SK-N-SH (cell line): ENCODE data around the gene SKI. TPM values are rescaled to one million over a fixed set of nuclear protein-coding genes. Genes with fewer than 3 reads are reported as not detected.

Experiments used
- CTCF ChIA-PET: fragments of 300-600, 350-600 bp; formaldehyde crosslinking; extraction: SDS; loops from one replicate; lab custom pipeline; 2021; lab: Yijun Ruan, JAX
- POLR2A ChIA-PET: fragments of 350-600 bp; sonication (Branson Sonifier 250); formaldehyde crosslinking; extraction: SDS; loops from one replicate; lab custom pipeline; 2020; ENCODE audit warnings: antibody characterized with exemption, inconsistent platforms; lab: Yijun Ruan, JAX
- DNase-seq: peaks from one replicate; pipeline ENCODE4 v3.0.0; 2012
- H2AFZ ChIP-seq: fragments of 200-600 bp; sonication (generic); 2 replicates; pipeline ENCODE4 v1.8.1; 2016; ENCODE audit warnings: antibody characterized with exemption, mild to moderate bottlenecking, low read depth
- H3F3A ChIP-seq: fragments of 200-600 bp; sonication (generic); replicated peaks from 2 replicates; pipeline ENCODE3; 2016; ENCODE audit warnings: antibody characterized with exemption, mild to moderate bottlenecking; ENCODE audit not compliant: insufficient read depth
- H3K27ac ChIP-seq, 2 experiments: fragments of 200-500 bp in 1 of 2; fragments of 200-600 bp in 1 of 2; sonication (Bioruptor generic) in 1 of 2; sonication (generic), shearing (Covaris generic) in 1 of 2; 2 replicates each; pipeline versions ENCODE4 v1.5.1 to v1.6.1; 2014 to 2016; ENCODE audit warnings: low read depth in 2 of 2, inconsistent platforms in 1 of 2, low read length in 1 of 2, mild to moderate bottlenecking in 1 of 2, mixed read lengths in 1 of 2
- H3K27me3 ChIP-seq: fragments of 200-600 bp; sonication (generic), shearing (Covaris generic); 2 replicates; pipeline ENCODE4 v1.6.1; 2016; ENCODE audit warnings: mixed run types; ENCODE audit not compliant: insufficient read depth
- H3K36me3 ChIP-seq, 2 experiments: fragments of 200-500 bp in 1 of 2; fragments of 200-600 bp in 1 of 2; sonication (Bioruptor generic) in 1 of 2; sonication (generic) in 1 of 2; replicated peaks in 1 of 2; 2 replicates each; pipeline versions ENCODE3 to v1.5.1; 2014 to 2016; ENCODE audit warnings: low read length in 1 of 2, mild to moderate bottlenecking in 1 of 2; ENCODE audit not compliant: insufficient read depth in 2 of 2, control insufficient read depth in 1 of 2
- H3K4me1 ChIP-seq, 2 experiments: fragments of 200-500 bp in 1 of 2; fragments of 200-600 bp in 1 of 2; sonication (Bioruptor generic) in 1 of 2; sonication (generic), shearing (Covaris generic) in 1 of 2; 2 replicates each; pipeline versions ENCODE4 v1.5.1 to v1.6.1; 2014 to 2016; ENCODE audit warnings: low read depth in 1 of 2, low read length in 1 of 2, mixed run types in 1 of 2; ENCODE audit not compliant: insufficient read depth in 2 of 2, control insufficient read depth in 1 of 2
- H3K4me2 ChIP-seq: fragments of 200-600 bp; sonication (generic), shearing (Covaris generic); 2 replicates; pipeline ENCODE4 v1.6.1; 2017; ENCODE audit warnings: mixed run types
- H3K4me3 ChIP-seq, 2 experiments: fragments of 200-500 bp in 1 of 2; fragments of 200-600 bp in 1 of 2; sonication (Bioruptor generic) in 1 of 2; sonication (generic), shearing (Covaris generic) in 1 of 2; 2 replicates each; pipeline versions ENCODE4 v1.5.1 to v1.8.1; 2014 to 2016; ENCODE audit warnings: low read depth in 2 of 2, inconsistent platforms in 1 of 2, low read length in 1 of 2, mild to moderate bottlenecking in 1 of 2, mixed read lengths in 1 of 2, moderate library complexity in 1 of 2
- H3K79me2 ChIP-seq: fragments of 200-600 bp; sonication (generic); 2 replicates; pipeline ENCODE4 v1.8.1; 2017; ENCODE audit warnings: mild to moderate bottlenecking; ENCODE audit not compliant: insufficient read depth
- H3K9ac ChIP-seq: fragments of 200-600 bp; sonication (generic); 2 replicates; pipeline ENCODE4 v1.6.1; 2017; ENCODE audit warnings: mixed run types
- H3K9me2 ChIP-seq: fragments of 200-600 bp; sonication (generic); 2 replicates; pipeline ENCODE4 v1.6.1; 2017; ENCODE audit warnings: mixed run types
- H3K9me3 ChIP-seq: fragments of 200-600 bp; sonication (generic); 2 replicates; pipeline ENCODE4 v1.6.1; 2017; ENCODE audit warnings: mixed run types, mild to moderate bottlenecking, moderate library complexity
- H4K20me1 ChIP-seq: fragments of 200-600 bp; sonication (generic); 2 replicates; pipeline ENCODE4 v1.6.1; 2017; ENCODE audit warnings: mild to moderate bottlenecking, mixed run types; ENCODE audit not compliant: insufficient read depth
- CHD2 ChIP-seq: fragments of 150-350 bp; IDR thresholded peaks from 2 replicates; pipeline ENCODE4 v1.6.1; 2018; ENCODE audit warnings: low read length; ENCODE audit not compliant: partially characterized antibody
- CTCF ChIP-seq: fragments of 200-600 bp; sonication (generic); IDR thresholded peaks from 2 replicates; pipeline ENCODE4 v1.6.1; 2017; ENCODE audit warnings: antibody characterized with exemption, mild to moderate bottlenecking, moderate library complexity
- ELF1 ChIP-seq: IDR thresholded peaks from 2 replicates; pipeline ENCODE4 v1.4.0; 2012
- FOSL2 ChIP-seq: IDR thresholded peaks from 2 replicates; pipeline ENCODE4 v1.4.0; 2012; ENCODE audit warnings: low read depth, mild to moderate bottlenecking, moderate library complexity, borderline replicate concordance
- FOXJ3 ChIP-seq: sonication (generic); formaldehyde crosslinking; IDR thresholded peaks from 2 replicates; pipeline ENCODE4 v1.5.1; 2020; ENCODE audit warnings: mild to moderate bottlenecking, missing genetic modification reagents
- FOXM1 ChIP-seq: IDR thresholded peaks from 2 replicates; pipeline ENCODE4 v1.4.0; 2012; ENCODE audit warnings: low read depth, mild to moderate bottlenecking
- JUND ChIP-seq: IDR thresholded peaks from 2 replicates; pipeline ENCODE4 v1.4.0; 2012
- MXI1 ChIP-seq: IDR thresholded peaks from 2 replicates; pipeline ENCODE4 v1.6.1; 2012; ENCODE audit warnings: mild to moderate bottlenecking, low read depth, low read length, improper control_type of control experiment
- NFIC ChIP-seq: IDR thresholded peaks from 2 replicates; pipeline ENCODE4 v1.4.0; 2012; ENCODE audit warnings: borderline replicate concordance
- NRF1 ChIP-seq: IDR thresholded peaks from 2 replicates; pipeline ENCODE4 v1.6.1; 2012; ENCODE audit warnings: low read depth, mild to moderate bottlenecking, low read length
- PBX3 ChIP-seq: IDR thresholded peaks from 2 replicates; pipeline ENCODE4; 2012
- RCOR1 ChIP-seq: fragments of 150-350 bp; IDR thresholded peaks from 2 replicates; pipeline ENCODE4 v1.6.1; 2017; ENCODE audit warnings: antibody characterized with exemption, low read length
- RXRA ChIP-seq: IDR thresholded peaks from 2 replicates; pipeline ENCODE4 v1.4.0; 2012; ENCODE audit warnings: low read depth, mild to moderate bottlenecking, borderline replicate concordance
- SIN3A ChIP-seq: IDR thresholded peaks from 2 replicates; pipeline ENCODE4 v1.6.1; 2012; ENCODE audit warnings: low read depth, mild to moderate bottlenecking, low read length, moderate library complexity, borderline replicate concordance
- TAF1 ChIP-seq: IDR thresholded peaks from 2 replicates; pipeline ENCODE4 v1.6.1; 2012; ENCODE audit warnings: low read depth, mild to moderate bottlenecking, low read length, moderate library complexity, borderline replicate concordance
- TCF12 ChIP-seq: IDR thresholded peaks from 2 replicates; pipeline ENCODE4 v1.4.0; 2012
- TEAD4 ChIP-seq: IDR thresholded peaks from 2 replicates; pipeline ENCODE4 v1.4.0; 2012; ENCODE audit warnings: mild to moderate bottlenecking, borderline replicate concordance; ENCODE audit not compliant: insufficient read depth
- WGBS: methylation state at CpG from one replicate; pipeline ENCODE4 v1.1.6; 2017; ENCODE audit warnings: low lambda C conversion rate; 5-methylcytosine and 5-hydroxymethylcytosine counted together
- polyA plus RNA-seq, 3 experiments: library from polyadenylated mRNA; depleted of rRNA; stranded (reverse); fragments of >200 nt; gene quantifications; 2 replicates each; pipeline ENCODE4 v1.2.3, GENCODE V29; 2012
- TF ChIP-seq, protein P1 (sequence below): IDR thresholded peaks from 2 replicates; pipeline ENCODE4 v1.4.0; 2012; ENCODE audit warnings: low read depth

The SKI gene
- polyA plus RNA-seq, 1 of the 3 experiments (the other 2 are of a cell fraction), result 7.2 TPM

DNA sequence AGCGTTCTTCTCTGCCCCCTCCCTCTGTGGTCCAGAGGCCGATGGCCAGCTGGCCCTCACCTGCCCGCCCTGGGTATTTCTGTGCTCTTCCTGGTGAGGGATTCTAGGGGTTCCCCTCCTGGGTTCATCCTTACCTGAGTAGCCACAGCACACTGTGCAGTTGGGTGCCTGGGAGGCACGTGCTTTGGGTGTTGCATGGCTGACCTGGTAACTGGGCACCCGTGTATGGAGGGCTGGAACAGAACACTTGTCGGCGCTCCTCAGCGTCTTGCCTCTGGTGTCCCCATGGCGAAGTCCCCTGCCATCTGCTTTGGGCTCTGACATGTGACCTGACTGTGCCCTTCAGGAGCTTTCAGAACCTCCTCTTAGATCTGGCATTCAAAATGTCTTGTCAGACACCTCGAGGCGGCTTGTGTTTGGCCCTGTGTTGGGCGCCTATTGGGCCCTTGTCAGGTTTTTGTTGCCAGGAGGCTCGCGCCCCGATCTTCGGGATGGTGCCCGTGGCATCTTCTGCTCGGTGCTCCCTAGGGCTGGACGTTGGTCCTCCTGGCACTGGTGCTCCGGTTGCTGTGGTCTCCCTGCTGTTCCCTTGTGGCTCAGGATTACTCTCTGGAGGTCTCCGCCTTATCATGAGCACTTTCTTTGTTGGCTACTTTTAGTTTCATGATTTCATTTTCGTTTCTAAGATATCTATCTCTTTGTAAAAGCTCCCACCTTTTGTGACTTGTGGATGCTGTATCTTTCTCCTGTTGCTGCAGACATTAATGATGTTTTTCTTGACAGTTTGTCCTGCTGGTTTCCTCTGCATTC, 28.5 kb downstream of the SKI start:
- H3K9ac ChIP-seq, result no peak overlapping the region
- H3K27me3 ChIP-seq, result no peaks in the 10 kb centered on the region
- H3K36me3 ChIP-seq, result no peaks in the 10 kb centered on the region
- no peak overlapping the region for H2AFZ ChIP-seq
- H3K9me2 ChIP-seq, result no peaks in the 10 kb centered on the region
- no peak overlapping the region for H3K4me2 ChIP-seq
- no peaks in the 10 kb centered on the region for H3K9me3 ChIP-seq
- no peak overlapping the region for H3K4me3 ChIP-seq
- H3F3A ChIP-seq, result peaks cover 16% of the 10 kb centered on the region
- ChIA-PET CTCF (interaction anchor here (1.7 kb wide), 1 partner anchor 59 kb away, joined by 4 read pairs; no protein-coding TSS in a partner anchor), POLR2A (no interaction called here)
- WGBS, result 97% methylated on average over 16 of the region's 22 CpGs
- DNase-seq, result no peak
- TF ChIP-seq PBX3 (no peak), TCF12 (no peak), RCOR1 (no peak), NRF1 (no peak)
- peaks cover 92% of the 10 kb centered on the region for H4K20me1 ChIP-seq
- peaks cover 100% of the 10 kb centered on the region for H3K79me2 ChIP-seq
- peaks cover 0 to 5% of the 10 kb centered on the region in 2 experiments; a peak in 1 of 4 replicates for H3K4me1 ChIP-seq
- H3K27ac ChIP-seq, result peak overlapping the region in 1 of 2 experiments; percentile 63; a peak in 2 of 4 replicates

DNA sequence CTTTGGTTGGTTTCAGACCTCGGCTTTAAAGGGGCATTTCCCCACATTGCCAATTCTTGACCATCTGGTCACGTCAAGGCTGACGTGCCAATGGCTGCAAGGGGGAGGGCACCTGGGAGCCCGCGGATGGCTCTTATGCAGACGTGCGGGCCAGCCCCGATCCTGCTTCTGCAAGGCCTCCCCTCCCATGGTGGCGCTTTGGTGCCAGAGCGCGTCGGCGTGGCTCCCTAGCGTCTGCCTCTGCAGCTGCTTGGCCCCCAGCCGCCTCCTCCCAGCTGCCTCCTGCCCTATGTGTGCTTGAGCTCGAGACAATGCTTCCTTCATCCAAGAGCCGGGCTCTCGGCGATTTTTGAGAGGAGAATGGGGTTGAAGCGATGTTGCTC, 29.1 kb downstream of the SKI start:
- Histone ChIP-seq H4K20me1 (peaks cover 86% of the 10 kb centered on the region), H3K9ac (no peak overlapping the region), H3K4me1 (peaks cover 0 to 5% of the 10 kb centered on the region in 2 experiments; a peak in 1 of 4 replicates), H3K4me3 (no peak overlapping the region), H3K36me3 (no peaks in the 10 kb centered on the region), H3F3A (peaks cover 16% of the 10 kb centered on the region), H3K79me2 (peaks cover 95% of the 10 kb centered on the region), H3K9me2 (no peaks in the 10 kb centered on the region), H3K27me3 (no peaks in the 10 kb centered on the region), H3K27ac (no peak overlapping the region), H3K9me3 (no peaks in the 10 kb centered on the region), H2AFZ (no peak overlapping the region), H3K4me2 (no peak overlapping the region)
- CTCF ChIA-PET, result interaction anchor here (1.7 kb wide), 1 partner anchor 58 kb away, joined by 4 read pairs; no protein-coding TSS in a partner anchor
- POLR2A ChIA-PET, result no interaction called here
- TF ChIP-seq CHD2 (no peak), FOSL2 (no peak), FOXM1 (no peak), JUND (no peak), NFIC (no peak)
- 95% methylated on average over 18 of the region's 20 CpGs for WGBS
- no peak for DNase-seq

- no peak overlapping the region for H3K9ac ChIP-seq
- peaks cover 0 to 5% of the 10 kb centered on the region in 2 experiments; a peak in 1 of 4 replicates for H3K4me1 ChIP-seq
- H3K27ac ChIP-seq, result no peak overlapping the region
- no peak for DNase-seq
- H3K27me3 ChIP-seq, result no peaks in the 10 kb centered on the region
- H3K9me3 ChIP-seq, result no peaks in the 10 kb centered on the region
- H3K9me2 ChIP-seq, result no peaks in the 10 kb centered on the region
- 90% methylated on average over 11 of the region's 13 CpGs for WGBS
- H4K20me1 ChIP-seq, result peaks cover 87% of the 10 kb centered on the region
- peaks cover 94% of the 10 kb centered on the region for H3K79me2 ChIP-seq
- H3K4me3 ChIP-seq, result no peak overlapping the region
- H3K36me3 ChIP-seq, result no peaks in the 10 kb centered on the region
- H3K4me2 ChIP-seq, result no peak overlapping the region
- ChIA-PET POLR2A (interaction anchor here (0.7 kb wide), 1 partner anchor 63 kb away, joined by 3 read pairs; no protein-coding TSS in a partner anchor), CTCF (interaction anchor here (1.1 to 1.7 kb wide), 2 partner anchors 57 kb away, joined by 4 to 5 read pairs; no protein-coding TSS in a partner anchor)
- peaks cover 16% of the 10 kb centered on the region for H3F3A ChIP-seq
- no peak overlapping the region for H2AFZ ChIP-seq
- TF ChIP-seq CTCF (no peak), CHD2 (no peak), TEAD4 (no peak), FOXJ3 (no peak), SIN3A (no peak), MXI1 (no peak), RXRA (no peak), ELF1 (no peak), JUND (no peak), TAF1 (no peak)
- TF ChIP-seq, protein P1, sequence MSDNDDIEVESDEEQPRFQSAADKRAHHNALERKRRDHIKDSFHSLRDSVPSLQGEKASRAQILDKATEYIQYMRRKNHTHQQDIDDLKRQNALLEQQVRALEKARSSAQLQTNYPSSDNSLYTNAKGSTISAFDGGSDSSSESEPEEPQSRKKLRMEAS, result no peak
Observed at GRCh38 chr1:2258122-2258681, 30.1 kb downstream of the SKI start.
